Epithelial cell of proximal tubule (primary cell): ENCODE results near the gene AQP2. TPM values are rescaled to one million over a fixed set of nuclear protein-coding genes. Genes with fewer than 3 reads are reported as not detected.

Source experiments
- DNase-seq: peaks from one replicate; pipeline ENCODE4 v3.0.0-alpha.2; 2011; ENCODE audit warnings: low read depth
- H3K4me3 ChIP-seq: 2 replicates; pipeline ENCODE4 v1.5.1; 2011; ENCODE audit warnings: low read depth, mild to moderate bottlenecking, low read length
- total RNA-seq: library from RNA; depleted of rRNA; stranded (reverse); fragments of >200 nt; gene quantifications from 2 replicates; pipeline ENCODE4 v1.2.3, GENCODE V29; 2015
- TF ChIP-seq, protein P1 (sequence below): conservative IDR thresholded peaks from 2 replicates; pipeline ENCODE4 v1.5.1; 2012; ENCODE audit warnings: low read depth, mild to moderate bottlenecking, low read length

AQP2 gene
- total RNA-seq, 1 donor from 2014 or later, result not detected

DNA sequence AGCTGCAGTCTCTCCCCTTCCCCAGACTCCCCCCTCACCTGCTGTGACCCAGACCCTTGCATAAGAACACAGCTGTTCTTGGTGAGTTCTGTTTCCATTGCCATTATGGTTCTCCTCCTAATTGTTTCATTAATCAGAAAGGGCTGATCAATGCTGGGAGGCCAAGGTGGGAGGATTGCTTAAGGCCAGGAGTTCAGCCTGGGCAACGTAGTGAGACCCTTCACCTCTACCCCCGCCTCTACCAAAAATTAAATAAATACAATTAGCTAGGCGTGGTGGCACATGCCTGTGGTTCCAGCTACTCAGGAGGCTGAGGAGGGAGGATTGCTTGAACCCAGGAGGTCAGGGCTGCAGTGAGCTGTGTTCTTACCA is 29.6 kb upstream of the AQP2 start:
- TF ChIP-seq, protein P1, sequence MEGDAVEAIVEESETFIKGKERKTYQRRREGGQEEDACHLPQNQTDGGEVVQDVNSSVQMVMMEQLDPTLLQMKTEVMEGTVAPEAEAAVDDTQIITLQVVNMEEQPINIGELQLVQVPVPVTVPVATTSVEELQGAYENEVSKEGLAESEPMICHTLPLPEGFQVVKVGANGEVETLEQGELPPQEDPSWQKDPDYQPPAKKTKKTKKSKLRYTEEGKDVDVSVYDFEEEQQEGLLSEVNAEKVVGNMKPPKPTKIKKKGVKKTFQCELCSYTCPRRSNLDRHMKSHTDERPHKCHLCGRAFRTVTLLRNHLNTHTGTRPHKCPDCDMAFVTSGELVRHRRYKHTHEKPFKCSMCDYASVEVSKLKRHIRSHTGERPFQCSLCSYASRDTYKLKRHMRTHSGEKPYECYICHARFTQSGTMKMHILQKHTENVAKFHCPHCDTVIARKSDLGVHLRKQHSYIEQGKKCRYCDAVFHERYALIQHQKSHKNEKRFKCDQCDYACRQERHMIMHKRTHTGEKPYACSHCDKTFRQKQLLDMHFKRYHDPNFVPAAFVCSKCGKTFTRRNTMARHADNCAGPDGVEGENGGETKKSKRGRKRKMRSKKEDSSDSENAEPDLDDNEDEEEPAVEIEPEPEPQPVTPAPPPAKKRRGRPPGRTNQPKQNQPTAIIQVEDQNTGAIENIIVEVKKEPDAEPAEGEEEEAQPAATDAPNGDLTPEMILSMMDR, result no peak
- no peak for DNase-seq
- H3K4me3 ChIP-seq, result no peak overlapping the region

- DNase-seq, result no peak
- TF ChIP-seq, protein P1, result no peak
- H3K4me3 ChIP-seq, result no peak overlapping the region
Measured at GRCh38 chr12:49921299-49921698, 29.2 kb upstream of the AQP2 start.

GRCh38 chr12:49921936-49922335 is 28.6 kb upstream of the AQP2 start:
- H3K4me3 ChIP-seq, result no peak overlapping the region
- no peak for DNase-seq
- TF ChIP-seq, protein P1, result no peak

DNA sequence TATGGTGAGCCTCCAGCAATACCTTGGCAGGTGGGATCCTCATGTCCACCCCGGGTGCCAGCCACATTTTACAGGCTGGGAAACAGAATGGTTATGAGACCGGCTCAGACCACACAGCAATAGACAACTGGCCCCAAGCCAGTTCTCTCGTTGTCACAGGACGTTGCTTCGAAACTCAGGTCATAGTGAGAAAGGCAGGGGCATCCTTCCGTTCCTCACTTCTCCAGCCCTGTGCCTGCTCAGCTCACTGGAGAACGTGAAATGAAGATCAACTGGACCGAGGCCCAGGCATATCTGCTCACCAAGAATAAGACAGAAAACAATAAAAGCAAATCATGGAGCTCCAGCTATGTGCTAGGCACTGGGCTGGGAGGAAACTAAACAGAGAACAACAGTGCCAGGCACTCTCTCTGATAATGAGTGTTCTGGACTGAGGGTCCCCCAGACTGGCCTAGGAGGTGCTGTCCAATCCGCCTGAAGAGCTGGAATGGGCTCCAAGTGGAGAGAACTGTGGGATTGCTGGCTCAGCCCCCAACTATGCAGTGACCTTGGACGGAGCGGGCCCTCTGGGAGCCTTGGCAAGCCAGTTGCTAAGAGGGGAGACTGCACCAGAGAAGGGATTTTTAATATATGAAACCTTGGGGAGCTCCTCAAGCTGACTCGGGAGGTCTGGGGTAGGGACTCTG is 28.0 kb upstream of the AQP2 start:
- no peak for DNase-seq
- no peak overlapping the region for H3K4me3 ChIP-seq
- TF ChIP-seq, protein P1, result no peak

DNA sequence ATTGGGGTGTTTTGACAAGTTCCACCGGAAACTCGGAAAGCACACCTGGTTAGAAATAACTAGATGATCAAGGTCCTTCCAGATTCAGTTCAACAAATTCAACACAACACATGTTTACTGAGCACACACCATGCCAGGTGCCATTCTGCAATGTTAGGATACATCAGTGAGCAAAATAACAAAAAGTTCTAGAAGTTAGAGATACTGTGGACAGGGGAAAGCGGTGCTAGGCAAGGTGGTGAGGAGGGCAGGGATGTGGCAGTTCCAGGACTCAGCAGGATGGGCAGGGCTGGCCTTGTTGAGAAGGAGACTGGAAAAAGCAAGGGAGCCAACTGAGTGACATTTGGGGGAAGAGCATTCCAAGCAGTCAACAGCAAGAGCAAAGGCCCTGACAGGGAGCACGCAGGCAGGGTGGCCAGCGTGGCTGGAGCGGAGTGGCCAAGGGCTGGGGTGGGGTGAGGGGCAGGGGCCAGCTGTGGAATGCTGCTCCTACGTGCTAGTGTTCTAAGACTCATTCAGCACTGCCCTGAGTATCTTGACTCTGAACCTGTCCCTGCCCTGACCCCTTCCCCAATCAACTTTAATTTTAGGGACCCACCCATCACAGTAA is 27.4 kb upstream of the AQP2 start:
- TF ChIP-seq, protein P1, result no peak
- no peak overlapping the region for H3K4me3 ChIP-seq
- DNase-seq, result no peak

GRCh38 chr12:49923880-49924556 is 26.5 kb upstream of the AQP2 start:
- TF ChIP-seq, protein P1, result no peak
- no peak for DNase-seq
- no peak overlapping the region for H3K4me3 ChIP-seq
